HG02678 (cell line): ENCODE results near the gene IFITM1.
"Not testable (repeated sequence)": the region's sequence is repeated elsewhere in the genome, so short reads cannot be mapped to it uniquely, and the experiment has no call there.

ENCODE experiments used
- ATAC-seq: cut with Tn5 transposase; IDR thresholded peaks from one replicate; pipeline ENCODE4 v1.9.1; 2021; ENCODE audit warnings: mild to moderate bottlenecking, moderate library complexity; ENCODE audit not compliant: unreplicated experiment

Gene IFITM1

DNA sequence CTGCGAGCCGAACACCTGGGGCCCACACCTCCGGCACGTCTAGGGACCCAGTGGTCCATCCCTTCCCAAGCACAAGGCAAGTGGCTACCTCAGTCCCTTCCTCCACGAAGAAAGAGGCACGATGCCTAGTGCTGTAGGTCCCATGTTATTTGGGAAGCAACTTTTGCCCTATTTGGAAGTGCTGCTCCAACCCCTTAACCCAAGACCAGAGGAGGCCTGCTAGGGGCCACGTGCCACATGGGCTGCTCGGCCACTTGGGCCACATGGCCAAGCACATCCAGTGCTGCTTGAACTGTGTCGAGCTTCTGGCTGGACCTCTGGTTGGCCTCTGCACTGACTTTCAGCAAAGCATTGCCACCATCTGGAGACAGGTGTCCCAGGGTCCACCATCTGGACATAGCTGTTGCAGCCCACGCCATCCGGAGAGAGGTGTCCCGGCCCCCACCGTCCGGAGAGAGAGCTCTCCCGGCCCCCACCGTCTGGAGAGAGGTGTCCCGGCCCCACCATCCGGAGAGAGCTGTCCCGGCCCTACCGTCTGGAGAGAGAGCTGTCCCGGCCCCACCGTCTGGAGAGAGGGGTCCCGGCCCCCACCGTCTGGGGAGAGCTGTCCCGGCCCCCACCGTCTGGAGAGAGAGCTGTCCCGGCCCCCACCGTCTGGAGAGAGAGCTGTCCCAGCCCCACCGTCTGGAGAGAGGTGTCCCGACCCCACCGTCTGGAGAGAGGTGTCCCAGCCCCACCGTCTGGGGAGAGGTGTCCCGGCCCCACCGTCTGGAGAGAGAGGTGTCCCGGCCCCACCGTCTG is 49.0 kb downstream of the IFITM1 start:
- ATAC-seq, result no peak

- ATAC-seq, result not testable (repeated sequence)
Observed at GRCh38 chr11:363443-363805, 49.6 kb downstream of the IFITM1 start.

DNA sequence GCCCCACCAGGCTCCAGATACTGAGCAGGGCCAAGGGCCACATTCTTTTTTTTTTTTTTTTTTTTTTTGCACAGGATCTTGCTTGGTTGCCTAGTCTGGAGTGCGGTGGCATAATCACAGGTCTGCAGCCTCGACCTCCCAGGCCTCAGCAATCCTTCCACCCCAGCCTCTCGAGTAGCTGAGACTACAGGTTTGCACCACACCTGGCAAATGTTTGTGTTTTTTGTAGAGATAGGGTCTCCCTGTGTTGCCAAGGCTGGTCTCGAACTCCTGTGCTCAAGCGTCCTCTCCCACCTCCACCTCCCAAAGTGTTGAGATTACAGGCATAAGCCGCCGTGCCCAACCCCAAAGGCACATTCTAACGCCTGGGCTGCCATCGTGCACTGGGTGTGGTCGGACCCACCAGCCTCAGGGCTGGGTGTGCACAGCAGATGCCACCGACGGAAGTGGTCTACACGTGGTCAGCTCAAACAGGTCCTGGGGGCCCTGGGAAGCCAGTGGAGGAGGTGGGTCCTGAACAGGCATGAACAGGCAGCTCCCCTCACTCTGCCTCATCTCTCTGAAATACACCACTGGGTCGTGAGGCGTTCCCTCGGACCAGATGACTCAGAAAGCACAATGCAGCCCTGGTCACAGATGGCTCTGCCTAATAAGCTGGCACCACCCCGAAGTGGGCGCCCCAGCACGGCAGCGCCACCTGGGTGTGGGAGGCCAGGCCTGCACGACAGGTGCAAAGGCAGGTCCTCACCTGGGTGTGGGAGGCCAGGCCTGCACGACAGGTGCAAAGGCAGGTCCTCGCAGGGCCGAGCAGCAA is 50.3 kb downstream of the IFITM1 start:
- no peak for ATAC-seq
